ENCODE measurements around the gene SULF2. TPM values are rescaled to one million over a fixed set of nuclear protein-coding genes. Genes with fewer than 3 reads are reported as not detected.

Gene SULF2
- total RNA-seq, 4 donors from 2014 or later = 16.5 to 49.4 (median 31.1) TPM

GRCh38 chr20:47783828-47784598 lies 1.3 kb downstream of the SULF2 start:
- TF ChIP-seq, protein P1, sequence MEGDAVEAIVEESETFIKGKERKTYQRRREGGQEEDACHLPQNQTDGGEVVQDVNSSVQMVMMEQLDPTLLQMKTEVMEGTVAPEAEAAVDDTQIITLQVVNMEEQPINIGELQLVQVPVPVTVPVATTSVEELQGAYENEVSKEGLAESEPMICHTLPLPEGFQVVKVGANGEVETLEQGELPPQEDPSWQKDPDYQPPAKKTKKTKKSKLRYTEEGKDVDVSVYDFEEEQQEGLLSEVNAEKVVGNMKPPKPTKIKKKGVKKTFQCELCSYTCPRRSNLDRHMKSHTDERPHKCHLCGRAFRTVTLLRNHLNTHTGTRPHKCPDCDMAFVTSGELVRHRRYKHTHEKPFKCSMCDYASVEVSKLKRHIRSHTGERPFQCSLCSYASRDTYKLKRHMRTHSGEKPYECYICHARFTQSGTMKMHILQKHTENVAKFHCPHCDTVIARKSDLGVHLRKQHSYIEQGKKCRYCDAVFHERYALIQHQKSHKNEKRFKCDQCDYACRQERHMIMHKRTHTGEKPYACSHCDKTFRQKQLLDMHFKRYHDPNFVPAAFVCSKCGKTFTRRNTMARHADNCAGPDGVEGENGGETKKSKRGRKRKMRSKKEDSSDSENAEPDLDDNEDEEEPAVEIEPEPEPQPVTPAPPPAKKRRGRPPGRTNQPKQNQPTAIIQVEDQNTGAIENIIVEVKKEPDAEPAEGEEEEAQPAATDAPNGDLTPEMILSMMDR (IDR thresholded peaks at IDR 0.05; ENCODE audit: low read depth) = no peak

DNA sequence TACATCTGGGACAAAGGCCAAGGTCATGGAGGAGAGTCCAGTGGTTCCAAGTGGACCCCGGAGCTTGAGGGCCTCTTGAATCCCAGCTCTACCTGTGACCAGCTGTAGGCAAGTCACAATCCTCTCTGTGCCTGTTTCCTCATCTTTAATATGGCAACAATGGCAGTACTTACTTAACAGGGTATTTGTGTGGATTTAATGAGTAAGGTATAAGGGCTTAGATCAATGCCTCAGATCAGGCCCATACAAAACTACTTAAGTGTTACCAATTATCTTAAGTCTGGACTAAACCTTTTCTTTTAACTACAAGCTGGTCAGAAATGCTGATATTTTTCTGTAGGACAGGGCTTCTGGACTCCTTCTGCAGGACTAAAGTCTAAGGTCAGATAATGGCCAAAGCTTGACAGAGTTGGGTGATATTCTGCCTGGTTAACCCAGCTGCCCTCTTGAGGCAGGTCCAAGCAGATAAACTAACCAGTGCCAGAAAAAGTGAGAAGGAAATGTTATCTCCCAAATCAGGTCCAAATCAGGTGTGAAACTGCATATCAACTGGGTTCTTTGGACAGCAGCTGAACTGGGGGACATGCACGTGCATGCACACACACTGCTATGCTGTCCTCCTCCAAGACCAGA lies 2.2 kb downstream of the SULF2 start:
- TF ChIP-seq, protein P1 (IDR thresholded peaks at IDR 0.05; ENCODE audit: low read depth) = no peak

DNA sequence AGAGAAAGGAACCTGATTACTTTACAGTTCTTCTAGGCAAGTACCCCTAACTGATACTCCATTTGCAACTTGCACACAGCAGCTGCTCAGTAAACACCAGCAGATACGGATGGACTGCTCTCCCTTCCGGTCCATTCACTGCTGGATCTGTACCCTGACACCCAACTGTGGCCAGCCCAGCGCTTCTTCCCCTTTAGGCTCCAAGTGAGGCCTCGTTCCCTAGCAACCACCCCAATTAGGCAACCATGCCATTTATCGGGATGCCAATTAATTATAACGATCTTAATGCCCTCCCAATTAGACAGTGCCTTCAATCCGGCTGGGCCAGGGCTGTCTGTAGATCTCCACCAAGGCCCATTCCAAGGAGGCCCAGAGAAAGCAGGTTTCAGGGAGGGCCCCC lies 3.2 kb downstream of the SULF2 start:
- TF ChIP-seq, protein P1 (IDR thresholded peaks at IDR 0.05; ENCODE audit: low read depth) = no peak

- TF ChIP-seq, protein P1 (IDR thresholded peaks at IDR 0.05; ENCODE audit: low read depth) = no peak
Measured at GRCh38 chr20:47781632-47782031, 3.6 kb downstream of the SULF2 start.

GRCh38 chr20:47780720-47781389 lies 4.4 kb downstream of the SULF2 start:
- TF ChIP-seq, protein P1 (IDR thresholded peaks at IDR 0.05; ENCODE audit: low read depth) = no peak

- TF ChIP-seq, protein P1 (IDR thresholded peaks at IDR 0.05; ENCODE audit: low read depth) = no peak
Measured at GRCh38 chr20:47778398-47779354, 6.6 kb downstream of the SULF2 start.

Measured in subcutaneous adipose tissue (tissue), 4 donors.